Measurements from ENCODE around the gene CHST10. TPM values are rescaled to one million over a fixed set of nuclear protein-coding genes. Genes with fewer than 3 reads are reported as not detected.

The CHST10 gene
- total RNA-seq, 1 experiment from 2014 or later, result 11.3 TPM

GRCh38 chr2:100418406-100418962, 1.0 kb upstream of the CHST10 start:
- Histone ChIP-seq H3K4me1 (ENCODE audit: insufficient read depth, low read length, poor library complexity, severe bottlenecking) (peaks cover 11% of the 10 kb centered on the region), H3K27ac (ENCODE audit: low read depth, low read length, poor library complexity, severe bottlenecking) (no peak overlapping the region), H3K9me3 (ENCODE audit: low read depth, low read length, poor library complexity, severe bottlenecking) (no peaks in the 10 kb centered on the region), H3K27me3 (replicated peaks; ENCODE audit: insufficient read depth, low read depth, low read length, poor library complexity) (no peaks in the 10 kb centered on the region), H3K36me3 (ENCODE audit: insufficient read depth, low read length, poor library complexity, severe bottlenecking) (no peaks in the 10 kb centered on the region), H3K4me3 (ENCODE audit: low read depth, low read length, poor library complexity, severe bottlenecking) (no peak overlapping the region)
- ChIA-PET CTCF (no interaction called here), POLR2A (ENCODE audit: low non-redundant PET) (no interaction called here)
- DNase-seq (ENCODE audit: low spot score), result no peak
- intact Hi-C loops (cut with micrococcal nuclease; ENCODE audit: unreplicated experiment), result no loop called here
- no TSS peak for BruUV-seq (replicated peaks)
- TF ChIP-seq EZH2 (IDR thresholded peaks at IDR 0.05; ENCODE audit: borderline replicate concordance, low read depth, low read length, poor library complexity, severe bottlenecking) (no peak), CTCF (conservative IDR thresholded peaks at IDR 0.05; ENCODE audit: low read depth, low read length) (no peak)

- POLR2A ChIA-PET (ENCODE audit: low non-redundant PET), result no interaction called here
- H3K36me3 ChIP-seq (ENCODE audit: insufficient read depth, low read length, poor library complexity, severe bottlenecking), result no peaks in the 10 kb centered on the region
- H3K4me3 ChIP-seq (ENCODE audit: low read depth, low read length, poor library complexity, severe bottlenecking), result peak overlapping the region; percentile 76
- DNase-seq (ENCODE audit: low spot score), result no peak
- no peaks in the 10 kb centered on the region for H3K27me3 ChIP-seq (replicated peaks; ENCODE audit: insufficient read depth, low read depth, low read length, poor library complexity)
- TF ChIP-seq EZH2 (IDR thresholded peaks at IDR 0.05; ENCODE audit: borderline replicate concordance, low read depth, low read length, poor library complexity, severe bottlenecking) (no peak), CTCF (conservative IDR thresholded peaks at IDR 0.05; ENCODE audit: low read depth, low read length) (no peak)
- intact Hi-C loops (cut with micrococcal nuclease; ENCODE audit: unreplicated experiment), result no loop called here
- peaks cover 11% of the 10 kb centered on the region for H3K4me1 ChIP-seq (ENCODE audit: insufficient read depth, low read length, poor library complexity, severe bottlenecking)
- H3K27ac ChIP-seq (ENCODE audit: low read depth, low read length, poor library complexity, severe bottlenecking), result peak overlapping the region; percentile 62
- CTCF ChIA-PET, result no interaction called here
- no peaks in the 10 kb centered on the region for H3K9me3 ChIP-seq (ENCODE audit: low read depth, low read length, poor library complexity, severe bottlenecking)
- BruUV-seq (replicated peaks), result no TSS peak
Measured at GRCh38 chr2:100417711-100418124, 250 bp upstream of the CHST10 start.

- DNase-seq (ENCODE audit: low spot score), result no peak
- Histone ChIP-seq H3K4me1 (ENCODE audit: insufficient read depth, low read length, poor library complexity, severe bottlenecking) (peaks cover 11% of the 10 kb centered on the region), H3K9me3 (ENCODE audit: low read depth, low read length, poor library complexity, severe bottlenecking) (no peaks in the 10 kb centered on the region), H3K36me3 (ENCODE audit: insufficient read depth, low read length, poor library complexity, severe bottlenecking) (no peaks in the 10 kb centered on the region), H3K4me3 (ENCODE audit: low read depth, low read length, poor library complexity, severe bottlenecking) (peak overlapping the region; percentile 76), H3K27ac (ENCODE audit: low read depth, low read length, poor library complexity, severe bottlenecking) (no peak overlapping the region), H3K27me3 (replicated peaks; ENCODE audit: insufficient read depth, low read depth, low read length, poor library complexity) (no peaks in the 10 kb centered on the region)
- ChIA-PET CTCF (no interaction called here), POLR2A (ENCODE audit: low non-redundant PET) (no interaction called here)
- TF ChIP-seq EZH2 (IDR thresholded peaks at IDR 0.05; ENCODE audit: borderline replicate concordance, low read depth, low read length, poor library complexity, severe bottlenecking), result no peak
- TF ChIP-seq CTCF (conservative IDR thresholded peaks at IDR 0.05; ENCODE audit: low read depth, low read length), result no peak
- BruUV-seq (replicated peaks), result TSS peak; percentile 48
- intact Hi-C loops (cut with micrococcal nuclease; ENCODE audit: unreplicated experiment), result no loop called here
Measured at GRCh38 chr2:100416397-100416934, 1.0 kb downstream of the CHST10 start.
